Iris pigment epithelial cell (primary cell): ENCODE measurements around the gene TTLL9.

Source experiments
- DNase-seq: peaks from one replicate; pipeline ENCODE4 v3.0.0-alpha.2; 2011; ENCODE audit warnings: low read depth

TTLL9 gene

DNA sequence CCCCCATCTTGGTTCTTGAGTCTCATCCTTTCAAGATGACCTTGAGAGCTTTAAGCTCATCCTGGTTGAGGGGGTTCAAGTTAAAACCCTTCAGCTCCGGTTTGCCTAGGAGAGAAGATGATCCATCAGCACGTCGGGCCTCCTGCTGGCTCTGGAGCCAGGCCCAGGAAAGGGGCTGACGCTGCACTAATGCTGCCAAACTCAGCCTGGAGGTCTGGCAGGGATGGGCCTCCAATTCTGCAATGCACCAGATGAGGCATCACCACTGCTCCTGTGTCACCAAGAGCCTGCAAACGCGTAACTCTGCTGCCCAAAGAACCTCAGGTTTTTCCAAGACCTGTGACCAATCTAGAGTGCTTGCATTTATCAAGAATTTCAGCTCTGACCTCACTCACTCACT, 75.4 kb downstream of the TTLL9 start:
- no peak for DNase-seq

DNA sequence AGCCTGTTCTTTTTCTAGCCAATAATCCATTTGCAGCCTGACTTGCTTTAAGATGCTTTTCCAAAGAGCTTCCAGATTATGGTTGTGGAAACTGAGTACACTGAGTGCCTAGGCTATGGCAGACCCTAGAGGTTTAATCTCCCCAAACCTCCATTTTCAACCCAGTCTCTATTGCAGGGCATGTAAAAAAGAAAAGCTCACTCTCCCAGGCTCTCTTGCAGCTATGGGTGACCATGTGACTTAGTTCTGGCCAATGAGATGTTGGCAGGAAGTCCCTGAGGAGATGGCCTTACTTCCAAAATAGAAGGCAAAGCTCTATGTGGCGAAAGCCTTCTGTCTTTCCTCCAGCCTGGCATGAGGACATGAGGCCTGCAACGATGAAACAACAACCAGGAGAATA, 77.6 kb downstream of the TTLL9 start:
- no peak for DNase-seq

DNA sequence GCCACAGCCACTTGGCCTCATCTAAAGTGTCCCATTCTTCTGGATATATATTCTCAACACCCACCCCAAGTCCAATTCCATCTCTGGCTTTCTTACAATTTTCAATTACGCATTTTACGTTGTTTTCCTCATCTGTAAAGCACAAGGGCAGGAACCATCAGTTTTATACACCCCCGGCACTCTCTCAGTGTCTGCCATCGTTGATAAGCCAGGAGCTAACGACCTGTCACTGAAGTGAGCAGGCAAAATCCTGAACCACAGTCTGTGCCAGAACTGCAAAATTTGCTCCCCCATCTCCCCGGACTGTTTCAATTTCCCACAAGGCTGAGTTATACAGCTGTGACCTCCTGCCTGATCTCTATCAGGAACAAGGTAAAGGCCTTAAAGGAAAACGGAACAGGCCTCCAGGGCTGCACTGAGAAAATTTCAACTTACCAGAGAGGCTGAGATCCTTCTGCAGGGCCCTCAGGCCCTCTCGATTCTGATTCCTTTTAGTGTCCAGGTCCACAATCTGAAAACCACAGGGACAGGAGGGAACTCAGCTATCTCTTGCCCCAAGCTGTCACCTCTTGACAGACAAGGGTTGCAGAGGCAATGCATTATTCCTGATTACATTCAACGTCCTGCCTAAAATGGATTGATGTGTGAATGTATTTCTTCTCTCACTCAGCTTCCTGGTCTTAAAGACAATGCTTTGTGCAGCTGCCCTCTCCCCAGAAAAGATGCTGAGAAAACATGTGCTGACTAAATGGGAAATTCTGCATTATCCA, 79.6 kb downstream of the TTLL9 start:
- DNase-seq = no peak

DNA sequence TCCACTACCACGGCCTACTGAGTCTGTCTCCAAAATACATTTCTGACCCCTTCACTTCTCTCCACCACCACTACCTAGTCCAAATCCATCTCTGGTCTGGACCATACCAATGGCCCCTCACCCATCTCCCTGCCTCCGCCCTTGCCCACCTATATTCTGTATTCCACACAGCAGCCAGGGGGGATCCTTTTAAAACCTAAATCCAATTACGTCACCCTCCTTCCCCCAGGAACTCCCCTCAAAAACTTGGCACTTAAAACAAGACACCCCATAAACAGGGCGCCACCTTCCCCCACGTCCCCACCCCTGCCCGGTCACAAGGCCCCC, 80.7 kb downstream of the TTLL9 start:
- DNase-seq = no peak

DNA sequence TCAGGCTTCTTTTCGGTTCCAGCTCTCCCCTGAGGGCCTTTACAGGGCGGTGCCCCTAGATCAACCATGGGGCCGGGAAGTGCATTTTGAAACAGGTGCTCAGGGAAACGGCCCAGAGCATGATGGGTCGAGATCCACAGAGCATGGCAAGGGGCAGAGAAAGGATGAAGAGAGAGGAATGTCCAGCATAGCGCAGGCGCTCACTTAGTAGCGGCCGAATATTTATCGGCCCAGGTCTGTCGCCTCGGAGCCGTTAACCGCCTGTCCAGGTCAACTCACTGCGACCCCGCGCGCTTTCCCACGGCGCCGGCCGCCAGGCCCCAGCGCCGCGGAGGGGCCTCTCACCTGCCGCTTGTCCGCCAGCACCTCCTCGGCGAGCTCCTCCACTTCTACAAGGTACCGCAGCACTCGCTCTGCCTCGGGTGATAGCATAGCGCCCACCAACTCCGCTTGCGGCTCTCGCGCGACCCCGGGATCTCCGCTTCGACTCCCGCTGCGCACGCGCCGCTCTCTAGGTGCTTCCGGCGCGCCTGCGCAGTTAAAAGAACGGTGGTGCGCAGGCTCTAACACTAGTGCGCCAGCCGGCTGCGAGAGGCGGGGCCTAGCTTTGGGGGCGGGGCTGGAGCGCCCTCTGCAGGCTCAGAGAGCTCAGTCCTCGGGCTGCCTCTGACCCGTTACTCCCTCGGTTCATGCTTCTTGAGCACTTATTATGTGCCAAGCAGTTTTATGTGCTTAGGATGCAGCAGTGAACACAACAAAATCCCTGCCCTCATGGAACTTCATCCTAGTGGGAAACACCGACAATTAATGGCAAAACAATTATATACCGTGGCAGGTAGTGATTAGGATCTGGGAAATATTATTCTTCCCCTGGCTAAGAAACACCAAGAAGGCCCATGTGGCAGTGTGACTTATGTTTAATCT, 81.4 kb downstream of the TTLL9 start, which contains the start of gene PDRG1:
Gene PDRG1 (minus strand): TSS at position 517 of the 924 bp plus-strand sequence. CDS start 85 bp downstream, at position 432.
- peak; percentile 93 for DNase-seq

DNA sequence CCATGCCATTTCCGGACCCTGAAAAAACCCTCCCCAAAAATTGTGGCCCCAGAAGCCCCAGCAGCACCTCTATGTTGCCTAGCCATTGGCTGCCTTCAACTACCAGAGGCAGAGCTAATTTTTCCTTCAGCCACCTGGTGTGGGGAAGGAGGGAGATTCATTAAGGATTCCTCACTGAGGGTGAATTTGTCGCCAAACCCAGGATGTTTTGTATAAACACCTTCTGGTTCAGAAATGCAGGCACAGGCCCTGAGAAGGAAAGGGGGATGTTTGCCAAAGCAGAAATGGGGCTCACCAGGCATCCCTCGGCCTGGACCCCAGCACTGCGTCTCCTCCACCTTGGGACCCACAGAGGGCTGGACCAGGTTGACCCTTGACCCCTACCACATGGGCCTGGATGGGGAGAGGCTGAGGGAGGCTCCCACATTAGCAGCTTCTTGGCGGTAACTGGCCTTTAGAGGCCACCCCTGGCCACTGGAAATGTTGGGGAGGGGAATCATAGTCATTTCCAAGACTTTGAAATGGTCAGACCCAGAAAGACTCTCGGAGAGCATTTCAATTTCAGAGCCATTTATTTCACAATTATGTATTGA, 83.2 kb downstream of the TTLL9 start:
- DNase-seq = no peak

DNA sequence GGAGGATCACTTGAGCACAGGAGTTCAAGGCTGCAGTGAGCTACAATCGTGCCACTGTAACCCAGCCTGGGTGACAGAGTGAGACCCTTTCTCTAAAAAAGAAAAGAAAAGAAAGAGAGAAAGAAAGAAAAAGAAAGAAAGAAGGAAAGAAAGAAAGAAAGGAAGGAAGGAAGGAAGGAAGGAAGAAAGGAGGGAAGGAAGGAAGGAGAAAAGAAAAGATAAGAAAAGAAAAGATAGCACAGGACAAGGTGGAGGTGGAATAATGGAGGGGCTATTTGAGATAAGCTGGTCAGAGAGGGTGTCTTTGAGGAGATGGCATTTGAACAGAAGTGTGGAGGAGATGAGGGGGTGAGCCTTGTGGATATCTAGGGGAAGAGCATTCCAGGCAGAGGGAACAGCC, 84.1 kb downstream of the TTLL9 start:
- DNase-seq = no peak

DNA sequence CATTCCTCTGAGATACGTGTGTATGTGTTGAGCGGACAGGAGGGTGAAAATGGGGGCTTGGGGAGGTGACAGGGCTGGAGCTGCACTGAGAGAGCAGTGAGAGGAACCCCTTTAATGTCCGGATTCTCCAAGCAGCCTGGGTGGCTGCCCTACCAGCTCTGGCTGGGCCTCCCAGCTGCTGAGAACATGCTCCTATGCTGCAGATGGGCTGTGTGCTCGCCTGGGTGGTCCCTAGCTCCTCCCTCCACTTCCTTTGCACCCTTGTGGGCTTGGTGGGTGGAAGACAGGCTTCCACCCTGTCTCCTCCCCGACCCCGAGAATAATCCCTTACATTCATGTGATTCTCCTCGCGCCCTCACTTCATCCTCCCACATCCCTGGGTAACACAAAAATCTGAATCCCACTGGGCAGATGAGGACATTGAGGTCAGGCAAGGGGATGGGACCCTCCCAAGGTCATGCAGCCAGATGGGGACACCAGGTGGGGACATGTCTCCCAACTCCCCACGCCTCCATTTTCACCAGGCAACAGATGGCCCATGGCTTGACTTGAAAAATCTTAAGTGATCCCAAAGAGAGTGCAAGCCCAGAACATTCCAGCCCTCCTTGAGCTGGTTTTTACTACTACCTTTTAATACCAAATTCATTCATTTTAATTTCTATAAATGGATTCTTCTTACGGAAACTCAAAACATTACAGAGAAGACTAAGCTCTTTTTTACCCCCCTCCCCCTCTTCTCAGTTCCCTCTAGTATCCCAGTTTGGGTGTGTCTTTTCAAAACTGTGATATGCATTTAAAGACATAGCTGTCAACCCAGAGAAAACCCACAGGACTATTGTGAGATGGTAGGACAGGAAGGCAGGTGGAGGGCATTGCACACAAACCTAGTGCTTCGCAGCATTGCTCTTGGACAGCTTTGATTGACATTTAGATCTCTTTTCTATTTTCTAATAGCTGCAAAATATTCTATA, 86.4 kb downstream of the TTLL9 start:
- no peak for DNase-seq

DNA sequence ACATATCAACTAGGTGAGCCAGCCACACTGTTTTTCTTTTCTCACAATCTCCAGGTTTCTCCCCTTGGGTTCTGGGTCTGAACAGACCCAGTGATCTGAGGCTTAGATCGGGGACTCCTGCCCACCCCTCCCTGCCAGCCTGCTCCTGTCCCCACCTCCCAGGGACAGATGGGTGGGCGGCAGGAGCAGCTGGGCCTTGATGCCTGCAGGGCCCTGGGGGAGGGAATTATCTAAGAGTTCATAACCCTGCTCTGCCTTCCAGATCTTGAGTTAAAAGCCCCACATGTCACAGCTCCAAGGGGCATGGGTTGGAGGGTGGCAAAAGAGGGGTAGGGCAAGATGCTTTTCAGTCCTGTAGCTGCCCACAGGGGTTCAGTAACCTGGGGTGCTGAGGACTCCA, 92.3 kb downstream of the TTLL9 start:
- no peak for DNase-seq

DNA sequence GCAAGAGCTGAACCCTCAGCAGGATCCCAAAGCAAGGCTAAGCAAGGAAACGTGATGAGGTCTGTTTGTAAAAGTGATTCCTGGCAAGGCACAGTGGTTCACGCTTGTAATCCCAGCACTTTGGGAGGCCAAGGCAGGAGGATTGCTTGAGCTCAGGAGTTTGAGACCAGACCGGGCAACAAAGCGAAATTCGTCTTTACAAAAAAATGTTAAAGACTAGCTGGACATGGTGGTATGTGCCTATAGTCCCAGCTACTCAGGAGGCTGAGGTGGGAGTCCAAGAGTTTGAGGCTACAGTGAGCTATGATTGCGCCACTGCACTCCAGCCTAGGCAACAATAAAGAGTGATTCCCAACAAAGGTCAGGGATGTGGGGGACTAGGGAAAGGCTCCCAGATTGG, 93.5 kb downstream of the TTLL9 start:
- no peak for DNase-seq

DNA sequence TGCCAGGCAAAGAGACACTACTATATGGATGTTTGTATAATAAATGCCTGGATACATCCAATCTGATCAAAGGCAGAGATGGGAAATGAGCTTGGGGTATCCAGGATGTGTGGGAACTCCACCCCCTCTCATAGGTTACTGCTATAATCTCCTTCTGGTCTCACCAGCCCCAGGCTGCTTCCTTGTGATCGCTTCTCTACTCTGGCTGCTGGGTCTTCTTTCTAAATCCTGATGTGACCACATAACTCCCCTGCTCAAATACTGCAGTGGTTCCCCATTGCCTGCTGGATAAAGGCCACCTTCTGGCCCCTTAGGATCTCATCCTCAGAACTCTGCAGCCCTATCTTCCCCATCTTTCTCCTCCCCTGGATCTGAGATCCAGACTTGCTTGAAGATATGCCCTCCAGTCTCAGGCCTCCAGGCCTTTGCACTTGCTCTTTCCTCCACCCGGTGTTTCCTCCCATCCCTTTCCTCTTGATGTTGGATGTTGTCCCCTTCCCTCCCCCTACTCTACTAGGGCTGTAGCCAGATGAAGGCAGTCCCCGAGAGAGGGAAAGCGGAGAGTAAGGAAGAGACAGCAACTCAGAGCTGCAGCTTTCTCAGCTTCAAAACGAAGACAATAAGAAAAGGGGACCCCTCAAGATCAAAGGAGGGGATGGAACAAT, 96.7 kb downstream of the TTLL9 start:
- DNase-seq = no peak

DNA sequence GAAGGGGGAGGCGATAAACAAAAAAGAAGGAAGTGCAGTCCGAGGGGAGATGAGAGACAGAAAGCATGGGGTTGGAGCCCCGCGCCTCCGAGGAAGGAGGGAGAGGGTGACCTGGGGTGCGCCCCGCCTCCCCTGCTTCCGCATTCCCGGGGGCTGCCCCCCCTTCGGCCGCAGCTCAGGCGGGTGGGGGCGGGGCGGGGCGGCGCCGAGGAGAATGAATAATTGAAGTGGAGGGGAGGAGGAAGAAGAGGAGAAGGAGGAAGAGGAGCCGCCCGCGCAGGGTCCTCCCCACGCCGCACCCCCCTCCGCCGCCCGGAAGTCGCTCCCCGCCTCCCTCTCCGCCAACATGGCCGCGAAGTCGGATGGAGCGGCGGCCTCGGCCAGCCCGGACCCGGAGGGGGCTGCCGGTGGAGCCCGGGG, 97.4 kb downstream of the TTLL9 start, which contains the start of gene XKR7:
Gene XKR7 (plus strand): TSS at position 322 of the 420 bp plus-strand sequence. CDS start 25 bp downstream, at position 347.
- DNase-seq = no peak

DNA sequence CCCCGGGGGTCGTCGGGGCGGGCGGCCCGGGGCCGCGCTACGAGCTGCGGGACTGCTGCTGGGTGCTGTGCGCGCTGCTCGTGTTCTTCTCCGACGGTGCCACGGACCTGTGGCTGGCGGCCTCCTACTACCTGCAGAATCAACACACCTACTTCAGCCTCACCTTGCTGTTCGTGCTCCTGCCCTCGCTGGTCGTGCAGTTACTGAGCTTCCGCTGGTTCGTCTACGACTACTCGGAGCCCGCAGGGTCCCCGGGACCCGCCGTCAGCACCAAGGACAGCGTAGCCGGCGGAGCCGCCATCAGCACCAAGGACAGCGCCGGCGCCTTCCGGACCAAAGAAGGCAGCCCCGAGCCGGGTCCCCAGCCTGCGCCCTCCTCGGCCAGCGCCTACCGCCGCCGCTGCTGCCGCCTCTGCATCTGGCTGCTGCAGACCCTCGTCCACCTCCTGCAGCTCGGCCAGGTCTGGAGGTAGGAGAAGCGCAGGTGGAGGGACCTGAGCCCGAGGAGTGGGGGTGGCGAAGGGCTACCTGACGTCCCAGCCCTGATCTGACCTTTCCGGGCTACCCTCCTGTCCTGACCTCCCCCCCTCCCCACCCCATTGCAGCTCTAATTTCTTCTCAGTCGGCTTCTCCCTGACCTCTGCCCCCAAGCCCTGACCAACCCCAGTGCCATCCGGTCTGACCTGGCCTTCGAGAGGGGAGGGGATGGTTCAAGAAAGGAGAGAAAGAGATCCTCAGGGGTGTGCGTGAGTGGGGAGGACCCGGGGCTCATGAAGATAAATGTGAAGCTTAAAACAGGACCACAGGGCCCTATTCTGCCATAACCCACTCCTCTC, 98.1 kb downstream of the TTLL9 start:
- DNase-seq = peak; percentile 47

DNA sequence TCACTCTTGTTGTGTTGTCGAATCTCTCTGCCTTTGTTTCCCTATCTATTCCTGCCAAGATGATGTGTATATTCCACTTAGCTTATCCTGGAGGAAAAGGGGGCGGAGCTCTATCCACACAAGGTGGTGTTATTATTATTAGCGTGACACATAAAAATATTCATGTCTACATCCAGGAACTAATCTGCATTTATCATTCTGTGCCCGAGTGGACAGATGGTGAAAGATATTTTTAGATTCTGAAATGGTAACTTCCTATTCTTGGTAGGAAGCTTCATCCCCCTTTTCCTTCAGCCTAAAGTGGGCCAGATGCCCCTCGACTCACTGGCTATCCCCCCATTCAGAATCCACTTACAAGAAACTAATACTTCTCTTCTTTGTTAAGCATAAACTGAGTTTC, 99.6 kb downstream of the TTLL9 start:
- DNase-seq = no peak

DNA sequence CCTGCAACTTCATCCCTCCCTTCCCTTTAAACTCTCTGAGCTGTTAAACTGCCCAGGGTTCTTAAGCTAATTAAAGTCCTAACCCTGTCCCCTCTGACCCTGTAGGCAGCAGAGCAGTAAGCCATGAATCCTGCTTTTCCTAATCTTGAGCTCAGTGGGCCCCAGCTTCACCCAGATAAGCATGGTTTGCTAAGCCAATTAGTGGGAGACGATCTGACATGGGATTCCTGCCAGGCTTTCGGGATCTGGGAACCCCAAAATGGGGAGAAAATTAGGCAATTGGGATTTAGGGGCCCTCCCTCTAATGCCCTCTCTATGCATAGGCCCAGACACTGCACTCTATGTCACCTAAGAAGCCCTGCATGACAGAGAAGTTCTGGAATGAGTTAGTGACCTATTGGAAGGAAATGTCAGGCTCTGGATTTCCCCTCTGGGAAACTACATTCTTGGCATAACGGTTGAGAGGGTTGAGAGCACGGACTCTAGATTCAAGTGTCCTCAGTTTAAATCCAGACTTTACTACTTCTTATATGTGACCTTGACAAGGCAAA, 102.1 kb downstream of the TTLL9 start:
- peak; percentile 23 for DNase-seq

DNA sequence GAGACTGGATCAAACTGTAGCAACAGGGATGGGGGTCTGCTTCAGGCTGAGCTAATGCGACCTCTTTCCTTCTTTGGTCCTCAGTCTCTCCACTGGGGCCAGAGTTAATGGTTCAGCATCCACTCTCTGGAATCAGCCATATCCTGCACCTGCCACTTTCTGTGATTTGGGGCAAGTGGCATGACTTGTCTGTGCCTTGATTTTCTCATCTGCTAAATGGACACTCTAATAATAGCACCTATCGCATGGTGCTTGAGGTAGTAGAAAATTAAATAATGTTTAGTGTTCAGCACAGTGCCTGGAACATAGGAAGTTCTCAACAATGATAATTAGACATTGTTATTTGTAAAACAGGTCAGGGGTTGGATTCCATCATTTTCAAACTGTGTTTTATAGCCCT, 103.9 kb downstream of the TTLL9 start:
- no peak for DNase-seq

DNA sequence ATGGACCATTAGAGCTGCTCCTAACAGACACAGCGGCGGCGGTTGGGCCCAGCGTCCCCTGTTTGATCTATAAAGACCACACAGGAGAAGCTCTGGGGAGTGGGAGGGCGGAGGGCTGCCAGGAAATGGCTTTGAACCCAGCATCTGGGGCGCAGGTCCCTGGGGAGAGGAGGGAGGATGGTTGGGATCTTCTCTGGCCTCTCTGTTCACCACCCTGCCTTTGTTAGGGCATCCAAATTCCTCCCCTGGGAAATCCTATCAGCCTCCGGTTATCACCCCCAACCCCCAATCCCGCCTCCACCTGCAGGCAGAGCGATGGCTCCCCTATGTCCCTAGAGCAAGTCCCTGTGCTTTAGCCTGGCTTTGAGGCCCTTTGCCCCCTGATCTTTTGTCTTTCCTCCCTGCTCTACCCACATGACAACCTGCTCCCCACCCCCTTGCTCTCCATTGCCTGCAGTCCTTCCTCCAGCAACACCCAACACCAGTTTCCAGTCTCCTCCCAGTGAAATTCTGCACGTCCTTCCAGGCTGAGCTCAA, 104.6 kb downstream of the TTLL9 start:
- DNase-seq = no peak

DNA sequence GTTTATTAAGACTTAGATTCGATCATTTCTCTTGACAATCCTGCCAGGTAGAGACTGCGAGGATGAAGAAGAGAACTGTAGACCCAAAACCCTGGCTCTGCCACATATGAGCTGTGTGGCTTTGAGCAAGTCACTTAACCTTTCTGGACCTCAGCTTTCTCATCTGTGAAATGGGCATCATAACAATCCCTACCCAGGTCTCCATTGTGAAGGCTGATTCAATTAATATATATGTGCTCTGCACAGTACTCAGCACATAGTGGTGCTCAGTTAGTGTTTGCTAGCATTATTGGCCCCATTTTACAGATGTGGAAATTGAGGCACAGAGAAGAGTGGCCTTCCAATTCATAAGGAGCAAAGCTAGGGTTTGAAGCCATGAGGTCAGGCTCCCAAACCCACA, 105.4 kb downstream of the TTLL9 start:
- DNase-seq = no peak

DNA sequence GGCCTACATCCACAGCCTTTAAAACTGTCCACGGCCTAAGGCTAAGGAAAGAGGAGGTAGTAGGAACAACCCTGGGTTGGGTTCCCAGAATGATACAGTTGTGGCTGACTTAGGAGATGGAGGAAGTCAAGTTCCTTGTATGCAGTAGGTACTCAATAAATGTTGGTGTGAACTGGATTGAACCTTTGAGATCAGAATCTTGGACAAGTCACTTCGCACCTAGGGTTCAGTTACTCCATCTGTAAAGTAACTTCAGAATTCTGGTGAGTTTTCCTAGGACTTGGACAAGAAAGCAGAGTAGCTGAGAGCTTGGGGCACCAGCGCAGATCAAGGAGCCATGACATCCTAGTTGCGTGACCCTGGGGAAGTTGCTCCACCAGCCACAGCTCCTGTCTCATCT, 106.6 kb downstream of the TTLL9 start:
- no peak for DNase-seq
